Progenitor cell of endocrine pancreas (in vitro differentiated cells): ENCODE data around the gene DUOXA1. TPM values are rescaled to one million over a fixed set of nuclear protein-coding genes. Genes with fewer than 3 reads are reported as not detected.

Source experiments
- DNase-seq: peaks from one replicate; pipeline ENCODE4 v3.0.0; 2021; ENCODE audit warnings: low spot score; ENCODE audit not compliant: unreplicated experiment
- H3K27ac Mint-ChIP-seq: 2 replicates; pipeline ENCODE4 v1.8.0; 2021; ENCODE audit warnings: mild to moderate bottlenecking, moderate library complexity, mixed read lengths
- H3K27me3 Mint-ChIP-seq: 2 replicates; pipeline ENCODE4 v1.8.0; 2021; ENCODE audit warnings: mixed read lengths
- H3K36me3 Mint-ChIP-seq: 2 replicates; pipeline ENCODE4 v1.8.0; 2022; ENCODE audit warnings: mixed read lengths; ENCODE audit not compliant: insufficient read depth
- H3K4me1 Mint-ChIP-seq: 2 replicates; pipeline ENCODE4 v1.8.0; 2021; ENCODE audit warnings: low read depth, mixed read lengths
- H3K4me3 Mint-ChIP-seq: 2 replicates; pipeline ENCODE4 v1.8.0; 2021; ENCODE audit warnings: low read depth, mild to moderate bottlenecking, moderate library complexity, mixed read lengths
- H3K9me3 Mint-ChIP-seq: 2 replicates; pipeline ENCODE4 v1.8.0; 2021; ENCODE audit warnings: low read depth, mixed read lengths
- CTCF ChIP-seq: fragments of 200-600 bp; sonication (generic); IDR thresholded peaks from one replicate; pipeline ENCODE4 v1.5.0; 2021; ENCODE audit warnings: antibody characterized with exemption, mild to moderate bottlenecking; ENCODE audit not compliant: unreplicated experiment
- total RNA-seq: library from RNA; stranded (reverse); gene quantifications from 2 replicates; pipeline ENCODE4 v1.2.1, GENCODE V29; 2021

DUOXA1 gene
- total RNA-seq, 1 donor from 2014 or later = 1.3 TPM

GRCh38 chr15:45095661-45096060 is 34.0 kb downstream of the DUOXA1 start:
- no peaks in the 10 kb centered on the region for H3K36me3 Mint-ChIP-seq
- H3K27me3 Mint-ChIP-seq = peaks cover 45% of the 10 kb centered on the region

GRCh38 chr15:45094358-45094730 is 35.3 kb downstream of the DUOXA1 start:
- Mint-ChIP-seq H3K27ac (peak overlapping the region; percentile 21), H3K4me3 (no peak overlapping the region), H3K4me1 (no peaks in the 10 kb centered on the region), H3K27me3 (peaks cover 38% of the 10 kb centered on the region), H3K36me3 (no peaks in the 10 kb centered on the region), H3K9me3 (peaks cover 2% of the 10 kb centered on the region)
- TF ChIP-seq CTCF = no peak
- DNase-seq = no peak

More at GRCh38 chr15:45095661-45096060, 34.0 kb downstream of the DUOXA1 start:
- TF ChIP-seq CTCF = no peak
- no peak for DNase-seq
- Mint-ChIP-seq H3K9me3 (peaks cover 2% of the 10 kb centered on the region), H3K27ac (no peak overlapping the region), H3K4me1 (no peaks in the 10 kb centered on the region), H3K4me3 (no peak overlapping the region)

GRCh38 chr15:45093622-45094357 is 35.9 kb downstream of the DUOXA1 start:
- H3K36me3 Mint-ChIP-seq = no peaks in the 10 kb centered on the region
- TF ChIP-seq CTCF = no peak
- peaks cover 2% of the 10 kb centered on the region for H3K9me3 Mint-ChIP-seq
- H3K27me3 Mint-ChIP-seq = peaks cover 36% of the 10 kb centered on the region
- peak overlapping the region; percentile 21 for H3K27ac Mint-ChIP-seq
- H3K4me3 Mint-ChIP-seq = no peak overlapping the region
- no peak for DNase-seq
- H3K4me1 Mint-ChIP-seq = peaks cover 2% of the 10 kb centered on the region

- peaks cover 2% of the 10 kb centered on the region for H3K9me3 Mint-ChIP-seq
- H3K36me3 Mint-ChIP-seq = no peaks in the 10 kb centered on the region
- no peak overlapping the region for H3K27ac Mint-ChIP-seq
- H3K4me3 Mint-ChIP-seq = no peak overlapping the region
- TF ChIP-seq CTCF = no peak
- peaks cover 3% of the 10 kb centered on the region for H3K4me1 Mint-ChIP-seq
- no peak for DNase-seq
- H3K27me3 Mint-ChIP-seq = peaks cover 33% of the 10 kb centered on the region
Measured at GRCh38 chr15:45093013-45093412, 36.7 kb downstream of the DUOXA1 start.

GRCh38 chr15:45091576-45091975 is 38.1 kb downstream of the DUOXA1 start:
- Mint-ChIP-seq H3K9me3 (peaks cover 2% of the 10 kb centered on the region), H3K4me3 (no peak overlapping the region), H3K4me1 (peaks cover 3% of the 10 kb centered on the region), H3K27ac (no peak overlapping the region), H3K27me3 (peaks cover 30% of the 10 kb centered on the region), H3K36me3 (no peaks in the 10 kb centered on the region)
- no peak for DNase-seq
- TF ChIP-seq CTCF = no peak
